WTC11 (cell line): ENCODE results near the gene RFC2. TPM values are rescaled to one million over a fixed set of nuclear protein-coding genes. Genes with fewer than 3 reads are reported as not detected.

Source experiments
- ATAC-seq: fragments of 200-7000 bp; cut with Tn5 transposase; 2 replicates; pipeline ENCODE4 v1.10.0; 2021; ENCODE audit warnings: mild to moderate bottlenecking, moderate library complexity
- CTCF ChIA-PET: fragments of 300-600 bp; sonication (Branson Sonifier 250); formaldehyde crosslinking; loops from one replicate; lab custom pipeline; 2021; ENCODE audit warnings: antibody characterized with exemption; lab: Charles Lee
- POLR2A ChIA-PET: fragments of 350-600 bp; sonication (Branson Sonifier 250); formaldehyde crosslinking; loops from one replicate; lab custom pipeline; 2021; ENCODE audit warnings: antibody characterized with exemption; lab: Charles Lee
- DNase-seq: peaks from one replicate; pipeline ENCODE4 v3.0.0; 2021; ENCODE audit warnings: low spot score
- H3K27ac Mint-ChIP-seq: 2 replicates; pipeline ENCODE4 v1.8.0; 2021; ENCODE audit warnings: mixed read lengths
- H3K27me3 Mint-ChIP-seq: 2 replicates; pipeline ENCODE4 v1.8.0; 2021; ENCODE audit warnings: low read depth, mild to moderate bottlenecking, moderate library complexity, mixed read lengths
- H3K36me3 Mint-ChIP-seq: 2 replicates; pipeline ENCODE4 v1.8.0; 2021; ENCODE audit warnings: mixed read lengths
- H3K4me1 Mint-ChIP-seq: 2 replicates; pipeline ENCODE4 v1.8.0; 2022; ENCODE audit warnings: mixed read lengths
- H3K4me3 Mint-ChIP-seq: 2 replicates; pipeline ENCODE4 v1.8.0; 2021; ENCODE audit warnings: mild to moderate bottlenecking, moderate library complexity, mixed read lengths
- H3K9me3 Mint-ChIP-seq: 2 replicates; pipeline ENCODE4 v1.8.0; 2021; ENCODE audit warnings: mixed read lengths
- E2F4 ChIP-seq: sonication (generic); formaldehyde crosslinking; IDR thresholded peaks from 2 replicates; pipeline ENCODE4 v1.8.1; 2022; ENCODE audit warnings: low read depth, mild to moderate bottlenecking, moderate library complexity, missing genetic modification reagents, borderline replicate concordance
- FOXK1 ChIP-seq: sonication (generic); formaldehyde crosslinking; IDR thresholded peaks from 2 replicates; pipeline ENCODE4 v1.8.0; 2022; ENCODE audit warnings: mild to moderate bottlenecking, moderate library complexity, missing genetic modification reagents
- FOXP1 ChIP-seq: sonication (generic); formaldehyde crosslinking; IDR thresholded peaks from 2 replicates; pipeline ENCODE4 v1.8.0; 2022; ENCODE audit warnings: missing genetic modification reagents, mild to moderate bottlenecking, moderate library complexity, borderline replicate concordance
- GABPB1 ChIP-seq: sonication (generic); formaldehyde crosslinking; IDR thresholded peaks from 2 replicates; pipeline ENCODE4 v1.8.1; 2023; ENCODE audit warnings: mild to moderate bottlenecking, missing genetic modification reagents
- GRHL2 ChIP-seq: fragments of 250-450 bp; sonication (Bioruptor Pico); IDR thresholded peaks from 2 replicates; pipeline ENCODE4 v1.8.0; 2022; ENCODE audit warnings: mild to moderate bottlenecking, moderate library complexity; ENCODE audit not compliant: insufficient replicate concordance, severe bottlenecking
- IRF1 ChIP-seq: sonication (generic); formaldehyde crosslinking; IDR thresholded peaks from 2 replicates; pipeline ENCODE4 v1.8.0; 2023; ENCODE audit warnings: missing genetic modification reagents
- IRF2 ChIP-seq: sonication (generic); formaldehyde crosslinking; IDR thresholded peaks from 2 replicates; pipeline ENCODE4 v1.8.0; 2022; ENCODE audit warnings: low read depth, missing genetic modification reagents, borderline replicate concordance
- MYBL2 ChIP-seq: sonication (generic); formaldehyde crosslinking; IDR thresholded peaks from 2 replicates; pipeline ENCODE4 v1.8.1; 2023; ENCODE audit warnings: mild to moderate bottlenecking, moderate library complexity, missing genetic modification reagents
- NFYB ChIP-seq: sonication (generic); formaldehyde crosslinking; conservative IDR thresholded peaks from 2 replicates; pipeline ENCODE4 v1.8.0; 2022; ENCODE audit warnings: low read depth, missing genetic modification reagents
- NR2C2 ChIP-seq: sonication (generic); formaldehyde crosslinking; IDR thresholded peaks from 2 replicates; pipeline ENCODE4 v1.8.0; 2022; ENCODE audit warnings: mild to moderate bottlenecking, missing genetic modification reagents
- NR3C1 ChIP-seq: sonication (generic); formaldehyde crosslinking; conservative IDR thresholded peaks from 2 replicates; pipeline ENCODE4 v1.8.1; 2023; ENCODE audit warnings: low read depth, mild to moderate bottlenecking, missing genetic modification reagents
- SP1 ChIP-seq: sonication (generic); formaldehyde crosslinking; conservative IDR thresholded peaks from 2 replicates; pipeline ENCODE4 v1.8.1; 2022; ENCODE audit warnings: missing genetic modification reagents
- TP53 ChIP-seq: sonication (generic); formaldehyde crosslinking; IDR thresholded peaks from 2 replicates; pipeline ENCODE4 v1.8.1; 2023; ENCODE audit warnings: mild to moderate bottlenecking, missing genetic modification reagents
- ZNF121 ChIP-seq: sonication (generic); formaldehyde crosslinking; IDR thresholded peaks from 2 replicates; pipeline ENCODE4 v1.8.0; 2023; ENCODE audit warnings: missing genetic modification reagents
- total RNA-seq: library from RNA; stranded (reverse); gene quantifications from 3 replicates; pipeline ENCODE4 v1.2.3, GENCODE V29; 2021
- TF ChIP-seq, protein P1 (sequence below): sonication (generic); formaldehyde crosslinking; IDR thresholded peaks from 2 replicates; pipeline ENCODE4 v1.8.0; 2022; ENCODE audit warnings: mild to moderate bottlenecking, missing genetic modification reagents
- TF ChIP-seq, protein P2 (sequence below): sonication (generic); formaldehyde crosslinking; IDR thresholded peaks from 2 replicates; pipeline ENCODE4 v1.8.0; 2023; ENCODE audit warnings: missing genetic modification reagents, mild to moderate bottlenecking, borderline replicate concordance
- TF ChIP-seq, protein P3 (sequence below): sonication (generic); formaldehyde crosslinking; IDR thresholded peaks from 2 replicates; pipeline ENCODE4 v1.8.0; 2022; ENCODE audit warnings: mild to moderate bottlenecking, missing genetic modification reagents
- TF ChIP-seq, protein P4 (sequence below): sonication (generic); formaldehyde crosslinking; IDR thresholded peaks from 2 replicates; pipeline ENCODE4 v1.8.1; 2023; ENCODE audit warnings: mild to moderate bottlenecking, missing genetic modification reagents, moderate library complexity

RFC2 gene
- total RNA-seq, 1 experiment from 2014 or later = 80.7 TPM

GRCh38 chr7:74269757-74270277, 15.6 kb upstream of the RFC2 start:
- ATAC-seq = peak; percentile 87
- peak; percentile 82 for DNase-seq
- peak overlapping the region; percentile 68 for H3K4me3 Mint-ChIP-seq
- H3K9me3 Mint-ChIP-seq = no peaks in the 10 kb centered on the region
- no peaks in the 10 kb centered on the region for H3K27me3 Mint-ChIP-seq
- peaks cover 23% of the 10 kb centered on the region for H3K4me1 Mint-ChIP-seq
- H3K27ac Mint-ChIP-seq = peak overlapping the region; percentile 32; the same call in 1 of the 2 replicates
- TF ChIP-seq NFYB (no peak), SP1 (peak; percentile 56; the same call in 1 of the 2 replicates), E2F4 (CRISPR knock-in tag) (no peak), FOXK1 (CRISPR knock-in tag) (0 out of 2 replicates have a peak, but pooled peaks have one; percentile 32)
- TF ChIP-seq, protein P1, sequence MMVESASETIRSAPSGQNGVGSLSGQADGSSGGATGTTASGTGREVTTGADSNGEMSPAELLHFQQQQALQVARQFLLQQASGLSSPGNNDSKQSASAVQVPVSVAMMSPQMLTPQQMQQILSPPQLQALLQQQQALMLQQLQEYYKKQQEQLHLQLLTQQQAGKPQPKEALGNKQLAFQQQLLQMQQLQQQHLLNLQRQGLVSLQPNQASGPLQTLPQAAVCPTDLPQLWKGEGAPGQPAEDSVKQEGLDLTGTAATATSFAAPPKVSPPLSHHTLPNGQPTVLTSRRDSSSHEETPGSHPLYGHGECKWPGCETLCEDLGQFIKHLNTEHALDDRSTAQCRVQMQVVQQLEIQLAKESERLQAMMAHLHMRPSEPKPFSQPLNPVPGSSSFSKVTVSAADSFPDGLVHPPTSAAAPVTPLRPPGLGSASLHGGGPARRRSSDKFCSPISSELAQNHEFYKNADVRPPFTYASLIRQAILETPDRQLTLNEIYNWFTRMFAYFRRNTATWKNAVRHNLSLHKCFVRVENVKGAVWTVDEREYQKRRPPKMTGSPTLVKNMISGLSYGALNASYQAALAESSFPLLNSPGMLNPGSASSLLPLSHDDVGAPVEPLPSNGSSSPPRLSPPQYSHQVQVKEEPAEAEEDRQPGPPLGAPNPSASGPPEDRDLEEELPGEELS (CRISPR knock-in tag) = peak; percentile 96; the same call in 1 of the 2 replicates
- no peaks in the 10 kb centered on the region for H3K36me3 Mint-ChIP-seq
- ChIA-PET POLR2A (interaction anchor here (1.0 to 1.3 kb wide), 5 partner anchors 15 to 23 kb away, joined by 3 to 5 read pairs (median 3); partner anchors contain the start of gene RFC2), CTCF (interaction anchor here (1.0 to 2.6 kb wide), 5 partner anchors 17 to 131 kb away, joined by 3 to 20 read pairs (median 8); partner anchors contain the start of gene CLIP2)

- DNase-seq = no peak
- H3K27me3 Mint-ChIP-seq = no peaks in the 10 kb centered on the region
- H3K9me3 Mint-ChIP-seq = no peaks in the 10 kb centered on the region
- TF ChIP-seq, protein P2, sequence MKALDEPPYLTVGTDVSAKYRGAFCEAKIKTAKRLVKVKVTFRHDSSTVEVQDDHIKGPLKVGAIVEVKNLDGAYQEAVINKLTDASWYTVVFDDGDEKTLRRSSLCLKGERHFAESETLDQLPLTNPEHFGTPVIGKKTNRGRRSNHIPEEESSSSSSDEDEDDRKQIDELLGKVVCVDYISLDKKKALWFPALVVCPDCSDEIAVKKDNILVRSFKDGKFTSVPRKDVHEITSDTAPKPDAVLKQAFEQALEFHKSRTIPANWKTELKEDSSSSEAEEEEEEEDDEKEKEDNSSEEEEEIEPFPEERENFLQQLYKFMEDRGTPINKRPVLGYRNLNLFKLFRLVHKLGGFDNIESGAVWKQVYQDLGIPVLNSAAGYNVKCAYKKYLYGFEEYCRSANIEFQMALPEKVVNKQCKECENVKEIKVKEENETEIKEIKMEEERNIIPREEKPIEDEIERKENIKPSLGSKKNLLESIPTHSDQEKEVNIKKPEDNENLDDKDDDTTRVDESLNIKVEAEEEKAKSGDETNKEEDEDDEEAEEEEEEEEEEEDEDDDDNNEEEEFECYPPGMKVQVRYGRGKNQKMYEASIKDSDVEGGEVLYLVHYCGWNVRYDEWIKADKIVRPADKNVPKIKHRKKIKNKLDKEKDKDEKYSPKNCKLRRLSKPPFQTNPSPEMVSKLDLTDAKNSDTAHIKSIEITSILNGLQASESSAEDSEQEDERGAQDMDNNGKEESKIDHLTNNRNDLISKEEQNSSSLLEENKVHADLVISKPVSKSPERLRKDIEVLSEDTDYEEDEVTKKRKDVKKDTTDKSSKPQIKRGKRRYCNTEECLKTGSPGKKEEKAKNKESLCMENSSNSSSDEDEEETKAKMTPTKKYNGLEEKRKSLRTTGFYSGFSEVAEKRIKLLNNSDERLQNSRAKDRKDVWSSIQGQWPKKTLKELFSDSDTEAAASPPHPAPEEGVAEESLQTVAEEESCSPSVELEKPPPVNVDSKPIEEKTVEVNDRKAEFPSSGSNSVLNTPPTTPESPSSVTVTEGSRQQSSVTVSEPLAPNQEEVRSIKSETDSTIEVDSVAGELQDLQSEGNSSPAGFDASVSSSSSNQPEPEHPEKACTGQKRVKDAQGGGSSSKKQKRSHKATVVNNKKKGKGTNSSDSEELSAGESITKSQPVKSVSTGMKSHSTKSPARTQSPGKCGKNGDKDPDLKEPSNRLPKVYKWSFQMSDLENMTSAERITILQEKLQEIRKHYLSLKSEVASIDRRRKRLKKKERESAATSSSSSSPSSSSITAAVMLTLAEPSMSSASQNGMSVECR (CRISPR knock-in tag) = no peak
- TF ChIP-seq ZNF121 (no peak), NR3C1 (CRISPR knock-in tag) (no peak), MYBL2 (CRISPR knock-in tag) (no peak), GABPB1 (CRISPR knock-in tag) (no peak), TP53 (no peak), FOXP1 (CRISPR knock-in tag) (no peak), IRF1 (CRISPR knock-in tag) (no peak), NR2C2 (CRISPR knock-in tag) (no peak), IRF2 (CRISPR knock-in tag) (no peak), GRHL2 (CRISPR knock-in tag) (no peak)
- TF ChIP-seq, protein P3, sequence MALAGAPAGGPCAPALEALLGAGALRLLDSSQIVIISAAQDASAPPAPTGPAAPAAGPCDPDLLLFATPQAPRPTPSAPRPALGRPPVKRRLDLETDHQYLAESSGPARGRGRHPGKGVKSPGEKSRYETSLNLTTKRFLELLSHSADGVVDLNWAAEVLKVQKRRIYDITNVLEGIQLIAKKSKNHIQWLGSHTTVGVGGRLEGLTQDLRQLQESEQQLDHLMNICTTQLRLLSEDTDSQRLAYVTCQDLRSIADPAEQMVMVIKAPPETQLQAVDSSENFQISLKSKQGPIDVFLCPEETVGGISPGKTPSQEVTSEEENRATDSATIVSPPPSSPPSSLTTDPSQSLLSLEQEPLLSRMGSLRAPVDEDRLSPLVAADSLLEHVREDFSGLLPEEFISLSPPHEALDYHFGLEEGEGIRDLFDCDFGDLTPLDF (CRISPR knock-in tag) = no peak
- TF ChIP-seq, protein P4, sequence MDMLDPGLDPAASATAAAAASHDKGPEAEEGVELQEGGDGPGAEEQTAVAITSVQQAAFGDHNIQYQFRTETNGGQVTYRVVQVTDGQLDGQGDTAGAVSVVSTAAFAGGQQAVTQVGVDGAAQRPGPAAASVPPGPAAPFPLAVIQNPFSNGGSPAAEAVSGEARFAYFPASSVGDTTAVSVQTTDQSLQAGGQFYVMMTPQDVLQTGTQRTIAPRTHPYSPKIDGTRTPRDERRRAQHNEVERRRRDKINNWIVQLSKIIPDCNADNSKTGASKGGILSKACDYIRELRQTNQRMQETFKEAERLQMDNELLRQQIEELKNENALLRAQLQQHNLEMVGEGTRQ = no peak
- H3K36me3 Mint-ChIP-seq = no peaks in the 10 kb centered on the region
- ATAC-seq = no peak
- no peak overlapping the region for H3K4me3 Mint-ChIP-seq
- ChIA-PET POLR2A (no interaction called here), CTCF (interaction anchor here (0.6 to 2.1 kb wide), 5 partner anchors 13 to 137 kb away, joined by 3 to 15 read pairs (median 4); partner anchors contain the start of gene CLIP2)
- H3K27ac Mint-ChIP-seq = peak overlapping the region; percentile 65; the same call in 1 of the 2 replicates
- H3K4me1 Mint-ChIP-seq = peaks cover 23% of the 10 kb centered on the region
Measured at GRCh38 chr7:74267756-74268565, 13.8 kb upstream of the RFC2 start.
